Measurements from ENCODE around the gene MIP. TPM values are rescaled to one million over a fixed set of nuclear protein-coding genes. Genes with fewer than 3 reads are reported as not detected.
"Not testable (repeated sequence)": the region's sequence is repeated elsewhere in the genome, so short reads cannot be mapped to it uniquely, and the experiment has no call there.

Gene MIP
- total RNA-seq, 4 donors from 2014 or later: not detected

- peak overlapping the region in 1 of 4 donors; percentile 83 for H3K4me3 ChIP-seq
- ATAC-seq (no peak), DNase-seq (no peak)
- TF ChIP-seq POLR2A (IDR thresholded peaks at IDR 0.05): no peak
- TF ChIP-seq, protein P1, sequence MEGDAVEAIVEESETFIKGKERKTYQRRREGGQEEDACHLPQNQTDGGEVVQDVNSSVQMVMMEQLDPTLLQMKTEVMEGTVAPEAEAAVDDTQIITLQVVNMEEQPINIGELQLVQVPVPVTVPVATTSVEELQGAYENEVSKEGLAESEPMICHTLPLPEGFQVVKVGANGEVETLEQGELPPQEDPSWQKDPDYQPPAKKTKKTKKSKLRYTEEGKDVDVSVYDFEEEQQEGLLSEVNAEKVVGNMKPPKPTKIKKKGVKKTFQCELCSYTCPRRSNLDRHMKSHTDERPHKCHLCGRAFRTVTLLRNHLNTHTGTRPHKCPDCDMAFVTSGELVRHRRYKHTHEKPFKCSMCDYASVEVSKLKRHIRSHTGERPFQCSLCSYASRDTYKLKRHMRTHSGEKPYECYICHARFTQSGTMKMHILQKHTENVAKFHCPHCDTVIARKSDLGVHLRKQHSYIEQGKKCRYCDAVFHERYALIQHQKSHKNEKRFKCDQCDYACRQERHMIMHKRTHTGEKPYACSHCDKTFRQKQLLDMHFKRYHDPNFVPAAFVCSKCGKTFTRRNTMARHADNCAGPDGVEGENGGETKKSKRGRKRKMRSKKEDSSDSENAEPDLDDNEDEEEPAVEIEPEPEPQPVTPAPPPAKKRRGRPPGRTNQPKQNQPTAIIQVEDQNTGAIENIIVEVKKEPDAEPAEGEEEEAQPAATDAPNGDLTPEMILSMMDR (IDR thresholded peaks at IDR 0.05 in 4 of 5, conservative IDR thresholded peaks at IDR 0.05 in 1 of 5): no peak
- no peaks in the 10 kb centered on the region for H3K9me3 ChIP-seq
- in situ Hi-C loops (cut with MboI; ENCODE audit: low sequenced_read_pairs in 4 of 4): loop anchor here in 1 of 4 donors (25.0 kb wide), 1 partner anchor 263 kb away; the partner anchor contains the start of gene SMARCC2
- peaks cover 6 to 8% of the 10 kb centered on the region in 2 donors for H3K4me1 ChIP-seq
- peak overlapping the region in 2 of 4 donors; percentile 84 to 92 for H3K27ac ChIP-seq
- no peaks in the 10 kb centered on the region for H3K27me3 ChIP-seq
- intact Hi-C loops (cut with DNase I; ENCODE audit: low total_unique reads): no loop called here
- H3K36me3 ChIP-seq: no peaks in the 10 kb centered on the region
These were observed 4.2 kb downstream of the MIP start for GRCh38 chr12:56450241-56450640.

DNA sequence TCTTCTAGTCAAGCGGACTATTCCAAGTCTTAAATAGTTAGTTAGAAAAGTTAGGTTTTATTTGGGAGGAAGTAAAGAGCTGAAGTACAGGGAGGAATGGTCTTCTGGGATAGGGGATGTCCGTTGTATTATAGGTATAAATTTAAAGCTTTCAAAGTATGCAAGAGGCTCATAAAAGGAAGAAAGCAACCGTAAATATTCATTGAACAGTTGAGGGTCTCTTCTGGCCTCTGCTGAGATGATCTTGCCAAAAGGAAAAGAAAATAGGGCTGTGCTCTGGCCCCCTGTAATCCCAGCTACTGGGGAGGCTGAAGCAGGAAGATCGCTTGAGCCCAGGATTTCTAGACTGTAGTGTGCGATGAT is 4.9 kb downstream of the MIP start:
- no peak for TF ChIP-seq POLR2A (IDR thresholded peaks at IDR 0.05)
- TF ChIP-seq, protein P1 (IDR thresholded peaks at IDR 0.05 in 4 of 5, conservative IDR thresholded peaks at IDR 0.05 in 1 of 5): no peak
- peaks cover 6 to 8% of the 10 kb centered on the region in 2 donors for H3K4me1 ChIP-seq
- intact Hi-C loops (cut with DNase I; ENCODE audit: low total_unique reads): loop anchor here (1.0 to 5.0 kb wide), 3 partner anchors 19 to 332 kb away; partner anchors contain the start of genes RPL41, SPRYD4, STAT2 and ZC3H10
- DNase-seq: no peak
- peak in 1 of 2 donors; percentile 4 for ATAC-seq
- H3K27ac ChIP-seq: peak overlapping the region; percentile 84 to 92 (median 88)
- no peaks in the 10 kb centered on the region for H3K9me3 ChIP-seq
- no peaks in the 10 kb centered on the region for H3K27me3 ChIP-seq
- H3K4me3 ChIP-seq: peak overlapping the region; percentile 75 to 83 (median 82)
- in situ Hi-C loops (cut with MboI; ENCODE audit: low sequenced_read_pairs in 4 of 4): no loop called here
- no peaks in the 10 kb centered on the region for H3K36me3 ChIP-seq

DNA sequence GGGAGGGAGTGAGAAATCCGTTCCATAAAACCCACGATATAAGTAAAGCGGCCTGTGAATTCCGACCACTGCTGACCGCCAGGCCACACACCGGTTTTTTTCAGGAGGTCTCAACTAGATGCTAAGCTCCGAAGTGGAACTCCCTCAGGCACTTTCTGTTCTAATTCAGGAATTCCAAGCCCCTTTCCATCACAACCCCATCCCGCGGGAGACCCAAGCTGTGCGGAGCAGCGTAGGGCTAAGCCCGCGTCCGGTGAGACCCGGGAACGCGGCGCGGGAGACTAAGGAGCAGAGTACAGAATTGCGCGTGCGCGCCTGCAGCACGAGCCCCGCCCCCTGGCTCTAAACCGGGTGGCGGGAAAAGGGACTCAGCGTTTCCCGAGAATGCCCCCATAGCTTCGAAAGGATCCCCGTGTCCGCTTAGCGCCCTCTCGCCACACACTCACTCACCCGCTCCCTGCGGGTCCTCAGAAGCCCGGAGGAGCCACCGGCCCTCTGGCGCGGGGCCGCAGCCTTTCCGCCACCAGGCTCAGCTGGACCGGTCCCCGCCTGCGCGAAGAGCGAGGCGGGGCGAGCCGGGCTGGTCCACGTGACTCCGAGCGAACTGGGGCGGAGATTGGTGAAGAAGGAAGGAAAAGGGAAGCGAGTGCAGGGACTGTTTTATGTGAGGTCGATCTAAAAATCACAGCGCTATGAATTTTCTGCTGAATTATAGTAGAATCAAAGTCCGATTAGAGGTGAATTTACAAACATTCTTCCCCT is 5.4 kb downstream of the MIP start, which contains the start of gene TIMELESS:
Gene TIMELESS (minus strand): TSS at position 567 of the 762 bp plus-strand sequence. CDS start 15,256 bp downstream, outside the sequence.
- H3K36me3 ChIP-seq: no peaks in the 10 kb centered on the region
- peak within 1 kb of the TSS; percentile 84 to 92 (median 88) for H3K27ac ChIP-seq
- intact Hi-C loops (cut with DNase I; ENCODE audit: low total_unique reads): loop anchor here (1.0 to 5.0 kb wide), 3 partner anchors 19 to 332 kb away; partner anchors contain the start of genes RPL41, SPRYD4, STAT2 and ZC3H10
- no peaks in the 10 kb centered on the region for H3K9me3 ChIP-seq
- in situ Hi-C loops (cut with MboI; ENCODE audit: low sequenced_read_pairs in 4 of 4): no loop called here
- peak; percentile 47 to 57 for TF ChIP-seq POLR2A (IDR thresholded peaks at IDR 0.05)
- TF ChIP-seq, protein P1 (IDR thresholded peaks at IDR 0.05 in 4 of 5, conservative IDR thresholded peaks at IDR 0.05 in 1 of 5): peak in 2 of 5 experiments; percentile 15 to 25
- H3K4me3 ChIP-seq: peak within 1 kb of the TSS; percentile 75 to 83 (median 82)
- H3K27me3 ChIP-seq: no peaks in the 10 kb centered on the region
- peak; percentile 98 to 99 for ATAC-seq
- H3K4me1 ChIP-seq: peaks cover 6 to 8% of the 10 kb centered on the region in 2 donors
- peak; percentile 77 to 85 for DNase-seq

DNA sequence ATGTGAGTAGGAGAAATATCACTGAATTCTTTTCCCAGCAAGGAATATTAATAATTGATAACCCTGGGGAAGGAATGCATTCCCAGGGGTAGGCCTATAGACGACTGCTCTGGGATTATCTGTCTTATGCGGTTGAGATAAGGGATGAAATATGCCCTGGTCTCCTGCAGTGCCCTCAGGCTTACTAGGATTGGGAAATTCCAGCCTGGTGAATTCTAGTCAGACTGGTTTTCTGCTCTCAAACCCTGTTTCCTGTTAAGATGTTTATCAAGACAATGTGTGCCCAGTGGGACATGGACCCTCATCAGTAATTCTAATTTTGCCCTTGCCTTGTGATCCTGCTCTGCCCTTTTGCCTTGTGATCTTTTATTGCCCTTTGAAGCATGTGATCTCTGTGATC is 11.2 kb downstream of the MIP start:
- H3K36me3 ChIP-seq; H3K9me3 ChIP-seq; H3K4me3 ChIP-seq; H3K27me3 ChIP-seq; H3K4me1 ChIP-seq; intact Hi-C loops (cut with DNase I; ENCODE audit: low total_unique reads); in situ Hi-C loops (cut with MboI; ENCODE audit: low sequenced_read_pairs in 4 of 4); DNase-seq; ATAC-seq; H3K27ac ChIP-seq: not testable (repeated sequence)

- H3K4me1 ChIP-seq: no peaks in the 10 kb centered on the region
- intact Hi-C loops (cut with DNase I; ENCODE audit: low total_unique reads): no loop called here
These were observed 16.9 kb downstream of the MIP start for GRCh38 chr12:56437430-56438176.

More at GRCh38 chr12:56437430-56438176, 16.9 kb downstream of the MIP start:
- no peak overlapping the region for H3K27ac ChIP-seq
- TF ChIP-seq, protein P1 (IDR thresholded peaks at IDR 0.05 in 4 of 5, conservative IDR thresholded peaks at IDR 0.05 in 1 of 5): no peak
- no peak for TF ChIP-seq POLR2A (IDR thresholded peaks at IDR 0.05)
- no peak for ATAC-seq
- no peaks in the 10 kb centered on the region for H3K36me3 ChIP-seq
- DNase-seq: no peak
- H3K27me3 ChIP-seq: no peaks in the 10 kb centered on the region
- in situ Hi-C loops (cut with MboI; ENCODE audit: low sequenced_read_pairs in 4 of 4): no loop called here
- no peak overlapping the region for H3K4me3 ChIP-seq
- H3K9me3 ChIP-seq: no peaks in the 10 kb centered on the region

All from gastrocnemius medialis (tissue), 4 donors.